ENCODE results near the gene FGF14.

GRCh38 chr13:101869553-101869952, 532.3 kb downstream of the FGF14 start:
- TF ChIP-seq CTCF (conservative IDR thresholded peaks at IDR 0.05; ENCODE audit: low read depth, low read length) (no peak), EZH2 (IDR thresholded peaks at IDR 0.05; ENCODE audit: low read length, unreplicated experiment) (no peak), EZH2phosphoT487 (IDR thresholded peaks at IDR 0.05; ENCODE audit: borderline replicate concordance, low read length) (no peak)

Measured in PC-3 (cell line).